Esophagus muscularis mucosa (tissue), 2 donors: ENCODE data around the gene SNX18.

Experiments used
- POLR2A ChIP-seq: fragments of 450-650 bp; IDR thresholded peaks from one replicate; pipeline ENCODE4 v1.6.1; 2017; ENCODE audit warnings: antibody characterized with exemption, moderate library complexity, mild to moderate bottlenecking, low read depth
- POLR2AphosphoS5 ChIP-seq, 2 donors: sonication (generic); formaldehyde crosslinking; IDR thresholded peaks; one replicate each; pipeline ENCODE4 v1.6.1; 2017; ENCODE audit warnings: antibody characterized with exemption in 2 of 2

DNA sequence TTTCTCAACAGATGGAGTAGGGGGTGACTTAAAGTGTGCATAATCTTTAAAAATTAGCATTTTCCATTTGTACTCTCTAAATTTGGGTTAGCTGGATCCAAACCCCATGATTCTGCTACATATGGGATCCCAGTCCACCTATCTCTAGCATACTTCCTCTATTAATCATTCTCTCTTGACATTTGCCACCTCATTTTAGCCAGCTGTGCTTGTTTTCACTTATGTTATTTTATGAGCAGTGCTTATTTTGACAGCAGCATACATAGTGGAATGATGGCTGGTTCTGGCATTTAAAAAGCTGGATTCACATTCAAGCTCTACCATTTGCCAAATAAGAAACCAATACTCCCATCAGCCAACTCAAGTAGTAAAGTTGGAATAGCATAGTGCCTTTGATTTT, 22.5 kb upstream of the SNX18 start:
- TF ChIP-seq POLR2AphosphoS5 (IDR thresholded peaks at IDR 0.05) (no peak), POLR2A (no peak)
